ENCODE results near the gene RABL6.

Gene RABL6

GRCh38 chr9:136888454-136888853 lies 80.7 kb downstream of the RABL6 start:
- DNase-seq (ENCODE audit: insufficient read length, low spot score): no peak
- TF ChIP-seq CTCF (IDR thresholded peaks at IDR 0.05; ENCODE audit: insufficient read depth, missing control alignments): no peak
- no peak for FAIRE-seq

GRCh38 chr9:136889858-136890257 lies 82.1 kb downstream of the RABL6 start:
- no peak for DNase-seq (ENCODE audit: insufficient read length, low spot score)
- FAIRE-seq: no peak
- no peak for TF ChIP-seq CTCF (IDR thresholded peaks at IDR 0.05; ENCODE audit: insufficient read depth, missing control alignments)

- FAIRE-seq: no peak
- no peak for DNase-seq (ENCODE audit: insufficient read length, low spot score)
- TF ChIP-seq CTCF (IDR thresholded peaks at IDR 0.05; ENCODE audit: insufficient read depth, missing control alignments): no peak
These were observed 82.9 kb downstream of the RABL6 start for GRCh38 chr9:136890661-136891060.

Data from D721Med (cell line).